ENCODE results near the gene SF3B4. TPM values are rescaled to one million over a fixed set of nuclear protein-coding genes. Genes with fewer than 3 reads are reported as not detected.

SF3B4 gene
- total RNA-seq, 6 experiments from 2014 or later, result 85.4 to 105 (median 101) TPM

DNA sequence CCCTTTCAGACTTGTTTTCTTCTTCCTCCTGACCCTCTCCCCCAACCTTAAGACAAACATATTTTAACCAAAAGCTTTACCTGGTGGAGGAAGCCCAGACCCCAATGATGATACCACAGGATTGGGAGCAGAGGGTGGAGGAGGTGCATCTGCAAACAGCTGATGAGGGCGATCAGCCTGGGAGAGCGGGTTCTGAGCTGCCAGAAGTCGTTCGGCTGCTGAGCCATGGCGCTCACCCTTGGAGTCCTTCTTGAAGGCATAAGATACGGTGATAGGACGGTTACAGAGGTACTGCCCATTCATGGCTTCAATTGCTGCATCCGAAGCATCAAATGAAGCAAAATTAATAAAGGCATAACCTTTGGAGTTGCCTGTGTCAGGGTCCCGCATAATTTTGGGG is 1.3 kb downstream of the SF3B4 start:
- Mint-ChIP-seq H3K36me3 (ENCODE audit: low read depth) (peaks cover 58% of the 10 kb centered on the region), H3K9me3 (no peaks in the 10 kb centered on the region), H3K4me3 (peak overlapping the region; percentile 99), H3K27me3 (ENCODE audit: insufficient read depth) (no peaks in the 10 kb centered on the region; the same call in none of the 2 replicates), H3K27ac (no peak overlapping the region; the same call in 1 of the 2 replicates), H3K4me1 (ENCODE audit: low read depth) (peaks cover 42% of the 10 kb centered on the region)
- no peak for TF ChIP-seq CTCF (IDR thresholded peaks at IDR 0.05)
- DNase-seq, result no peak

- no peak for TF ChIP-seq CTCF (IDR thresholded peaks at IDR 0.05)
- Mint-ChIP-seq H3K27ac (no peak overlapping the region; the same call in 1 of the 2 replicates), H3K4me1 (ENCODE audit: low read depth) (peaks cover 38% of the 10 kb centered on the region), H3K9me3 (no peaks in the 10 kb centered on the region), H3K36me3 (ENCODE audit: low read depth) (peaks cover 55% of the 10 kb centered on the region), H3K27me3 (ENCODE audit: insufficient read depth) (no peaks in the 10 kb centered on the region; the same call in none of the 2 replicates), H3K4me3 (peak overlapping the region; percentile 99)
- no peak for DNase-seq
These were observed 1.9 kb downstream of the SF3B4 start for GRCh38 chr1:149925751-149926150.

GRCh38 chr1:149925345-149925744 is 2.3 kb downstream of the SF3B4 start:
- H3K4me1 Mint-ChIP-seq (ENCODE audit: low read depth), result peaks cover 38% of the 10 kb centered on the region

DNA sequence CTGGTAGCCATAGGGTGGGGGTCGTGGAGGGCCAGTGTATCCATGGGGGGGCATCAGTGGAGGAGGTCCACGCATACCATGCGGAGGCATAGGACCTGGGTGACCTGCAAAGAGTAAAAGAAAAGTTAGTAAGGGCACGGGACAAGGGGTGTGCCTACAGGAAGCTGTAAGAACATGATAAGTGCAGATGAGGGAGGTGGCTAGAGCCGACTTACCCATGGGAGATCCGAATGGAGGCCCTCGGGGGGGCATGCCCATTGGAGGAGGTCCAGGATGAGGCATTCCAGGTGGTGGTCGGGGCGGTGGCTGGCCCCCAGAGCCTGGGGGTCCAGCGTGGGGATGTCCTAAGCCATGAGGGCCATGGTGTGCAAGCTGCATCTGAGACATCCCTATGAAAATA is 4.0 kb downstream of the SF3B4 start:
- Mint-ChIP-seq H3K27me3 (ENCODE audit: insufficient read depth) (no peaks in the 10 kb centered on the region; the same call in none of the 2 replicates), H3K9me3 (no peaks in the 10 kb centered on the region), H3K4me3 (no peak overlapping the region), H3K36me3 (ENCODE audit: low read depth) (peaks cover 45% of the 10 kb centered on the region), H3K27ac (no peak overlapping the region), H3K4me1 (ENCODE audit: low read depth) (peaks cover 33% of the 10 kb centered on the region)
- no peak for DNase-seq
- no peak for TF ChIP-seq CTCF (IDR thresholded peaks at IDR 0.05)

More at GRCh38 chr1:149925345-149925744, 2.3 kb downstream of the SF3B4 start:
- Mint-ChIP-seq H3K36me3 (ENCODE audit: low read depth) (peaks cover 51% of the 10 kb centered on the region), H3K27ac (peak overlapping the region; percentile 49), H3K9me3 (no peaks in the 10 kb centered on the region), H3K27me3 (ENCODE audit: insufficient read depth) (no peaks in the 10 kb centered on the region; the same call in none of the 2 replicates), H3K4me3 (peak overlapping the region; percentile 68)
- TF ChIP-seq CTCF (IDR thresholded peaks at IDR 0.05), result no peak
- DNase-seq, result no peak

- Mint-ChIP-seq H3K4me3 (peak within 1 kb of the TSS; percentile 91), H3K36me3 (ENCODE audit: low read depth) (peaks cover 10% of the 10 kb centered on the region; the same call in 1 of the 2 replicates), H3K9me3 (no peaks in the 10 kb centered on the region), H3K27ac (peak within 1 kb of the TSS; percentile 71), H3K27me3 (ENCODE audit: insufficient read depth) (peaks cover 1% of the 10 kb centered on the region; the same call in 1 of the 2 replicates), H3K4me1 (ENCODE audit: low read depth) (peaks cover 25% of the 10 kb centered on the region)
- DNase-seq, result peak; percentile 19
- no peak for TF ChIP-seq CTCF (IDR thresholded peaks at IDR 0.05)
These were observed 9.9 kb downstream of the SF3B4 start, which contains the start of gene SV2A for GRCh38 chr1:149917571-149918144. TSS of gene SV2A (minus strand) at chr1:149917844. CDS start at chr1:149913840, 4,004 bp downstream.

All from HFFc6 (cell line).